ENCODE data around the gene CDKN2D.
"Not testable (repeated sequence)": the region's sequence is repeated elsewhere in the genome, so short reads cannot be mapped to it uniquely, and the experiment has no call there.

CDKN2D gene

DNA sequence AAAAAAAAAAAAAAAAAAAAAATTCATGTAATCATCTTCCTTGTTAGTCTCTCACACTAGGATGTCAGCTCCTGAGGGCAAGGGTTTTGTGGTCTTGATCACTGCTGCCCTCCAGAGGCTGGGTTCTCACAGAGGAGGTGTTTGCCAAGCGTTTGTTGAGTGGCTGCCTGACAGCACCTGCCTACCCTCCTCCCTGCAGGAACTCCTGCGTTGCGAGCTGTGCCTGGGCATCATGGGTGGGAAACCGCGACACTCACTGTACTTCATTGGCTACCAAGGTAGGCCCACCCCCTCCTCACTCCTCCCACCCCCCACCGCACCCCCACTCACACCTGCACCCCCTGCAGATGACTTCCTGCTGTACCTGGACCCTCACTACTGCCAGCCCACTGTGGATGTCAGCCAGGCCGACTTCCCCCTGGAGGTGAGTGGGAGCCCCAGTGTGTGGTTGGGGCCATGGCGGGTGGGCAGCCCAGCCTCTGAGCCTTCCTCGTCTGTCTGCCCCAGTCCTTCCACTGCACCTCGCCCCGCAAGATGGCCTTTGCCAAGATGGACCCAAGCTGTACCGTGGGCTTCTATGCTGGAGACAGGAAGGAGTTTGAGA lies 17.0 kb downstream of the CDKN2D start:
- DNase-seq (ENCODE audit: low spot score): no peak
- in situ Hi-C loops (cut with MboI; ENCODE audit: low sequenced_read_pairs, unreplicated experiment): no loop called here
- TF ChIP-seq, protein P1, sequence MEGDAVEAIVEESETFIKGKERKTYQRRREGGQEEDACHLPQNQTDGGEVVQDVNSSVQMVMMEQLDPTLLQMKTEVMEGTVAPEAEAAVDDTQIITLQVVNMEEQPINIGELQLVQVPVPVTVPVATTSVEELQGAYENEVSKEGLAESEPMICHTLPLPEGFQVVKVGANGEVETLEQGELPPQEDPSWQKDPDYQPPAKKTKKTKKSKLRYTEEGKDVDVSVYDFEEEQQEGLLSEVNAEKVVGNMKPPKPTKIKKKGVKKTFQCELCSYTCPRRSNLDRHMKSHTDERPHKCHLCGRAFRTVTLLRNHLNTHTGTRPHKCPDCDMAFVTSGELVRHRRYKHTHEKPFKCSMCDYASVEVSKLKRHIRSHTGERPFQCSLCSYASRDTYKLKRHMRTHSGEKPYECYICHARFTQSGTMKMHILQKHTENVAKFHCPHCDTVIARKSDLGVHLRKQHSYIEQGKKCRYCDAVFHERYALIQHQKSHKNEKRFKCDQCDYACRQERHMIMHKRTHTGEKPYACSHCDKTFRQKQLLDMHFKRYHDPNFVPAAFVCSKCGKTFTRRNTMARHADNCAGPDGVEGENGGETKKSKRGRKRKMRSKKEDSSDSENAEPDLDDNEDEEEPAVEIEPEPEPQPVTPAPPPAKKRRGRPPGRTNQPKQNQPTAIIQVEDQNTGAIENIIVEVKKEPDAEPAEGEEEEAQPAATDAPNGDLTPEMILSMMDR (IDR thresholded peaks at IDR 0.05; ENCODE audit: borderline replicate concordance, control extremely low read depth, extremely low read depth, insufficient read depth, missing control alignments): no peak

DNA sequence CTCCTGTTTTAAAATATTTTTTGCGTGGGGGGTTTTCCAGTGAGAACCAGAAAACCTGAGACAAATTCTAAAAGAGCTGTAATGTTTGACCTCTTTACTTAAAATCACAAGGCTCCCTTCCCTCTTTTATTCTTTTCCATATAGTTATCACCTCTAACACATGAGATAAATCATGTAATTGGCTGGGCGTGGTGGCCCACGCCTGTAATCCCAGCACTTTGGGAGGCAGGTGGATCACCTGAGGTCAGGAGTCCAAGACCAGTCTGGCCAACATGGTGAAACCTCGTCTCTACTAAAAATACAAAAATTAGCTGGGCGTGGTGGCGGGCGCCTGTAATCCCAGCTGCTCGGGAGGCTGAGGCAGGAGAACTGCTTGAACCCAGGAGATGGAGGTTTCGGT lies 17.8 kb downstream of the CDKN2D start:
- in situ Hi-C loops (cut with MboI; ENCODE audit: low sequenced_read_pairs, unreplicated experiment); DNase-seq (ENCODE audit: low spot score): not testable (repeated sequence)

DNA sequence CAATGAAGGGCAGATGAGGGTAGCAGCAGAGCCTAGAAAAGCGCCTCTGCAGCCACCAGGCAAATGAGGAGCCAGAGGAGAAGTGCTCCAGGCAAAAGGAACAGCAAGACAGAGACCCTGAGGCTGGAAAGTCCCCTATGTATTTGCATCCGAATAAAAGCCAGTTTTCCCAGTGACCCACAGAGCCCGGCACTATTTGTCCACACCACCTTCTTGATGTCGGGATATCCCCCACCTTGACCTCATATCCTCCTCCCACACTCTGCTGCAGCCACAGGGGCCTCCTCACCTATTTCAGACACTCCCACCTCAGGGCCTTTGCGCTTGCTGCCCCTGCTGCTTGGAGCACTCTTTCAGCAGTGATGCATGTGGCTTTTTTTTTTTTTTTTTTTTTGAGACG lies 18.4 kb downstream of the CDKN2D start:
- no peak for DNase-seq (ENCODE audit: low spot score)
- TF ChIP-seq, protein P1 (IDR thresholded peaks at IDR 0.05; ENCODE audit: borderline replicate concordance, control extremely low read depth, extremely low read depth, insufficient read depth, missing control alignments): no peak

DNA sequence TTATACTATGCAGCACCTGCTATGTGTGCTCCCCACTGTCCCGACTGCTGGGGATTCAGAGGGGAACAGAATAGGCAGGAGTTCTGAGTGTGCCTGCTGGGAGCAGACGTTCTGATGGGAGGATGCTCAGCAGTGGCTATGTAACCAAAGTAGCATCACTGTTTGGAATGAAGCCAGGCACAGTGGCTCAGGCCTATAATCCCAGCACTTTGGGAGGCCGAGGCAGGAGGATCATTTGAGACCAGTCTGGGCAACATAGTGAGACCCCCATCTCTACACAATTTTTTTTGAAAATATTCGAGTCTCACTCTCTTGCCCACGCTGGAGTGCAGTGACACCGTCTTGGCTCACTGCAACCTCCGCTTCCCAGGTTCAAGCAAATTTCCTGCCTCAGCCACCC lies 19.0 kb downstream of the CDKN2D start:
- TF ChIP-seq, protein P1 (IDR thresholded peaks at IDR 0.05; ENCODE audit: borderline replicate concordance, control extremely low read depth, extremely low read depth, insufficient read depth, missing control alignments): no peak
- DNase-seq (ENCODE audit: low spot score): no peak
- in situ Hi-C loops (cut with MboI; ENCODE audit: low sequenced_read_pairs, unreplicated experiment): no loop called here

More for the DNA sequence above, 18.4 kb downstream of the CDKN2D start:
- in situ Hi-C loops (cut with MboI; ENCODE audit: low sequenced_read_pairs, unreplicated experiment): no loop called here

DNA sequence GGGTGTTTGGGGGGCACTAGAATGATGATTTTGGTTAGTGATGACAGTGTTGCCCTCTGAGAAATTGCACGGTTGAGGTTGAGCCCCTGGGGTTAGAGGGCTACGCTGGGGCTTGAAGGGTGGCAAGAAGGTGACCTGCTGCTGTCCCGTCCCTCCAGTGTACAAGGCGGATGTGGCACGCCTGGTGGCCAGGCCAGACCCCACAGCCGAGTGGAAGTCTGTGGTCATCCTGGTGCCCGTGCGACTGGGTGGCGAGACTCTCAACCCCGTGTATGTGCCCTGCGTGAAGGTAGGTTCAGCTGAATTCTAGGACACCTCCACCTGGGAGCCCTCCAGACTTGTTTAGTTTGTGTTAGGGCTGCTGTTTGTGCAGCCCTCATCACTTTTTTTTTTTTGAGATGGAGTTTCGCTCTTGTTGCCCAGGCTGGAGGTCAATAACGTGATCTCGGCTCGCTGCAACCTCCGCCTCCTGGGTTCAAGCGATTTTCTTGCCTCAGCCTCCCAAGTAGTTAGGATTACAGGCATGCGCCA lies 20.0 kb downstream of the CDKN2D start:
- TF ChIP-seq, protein P1 (IDR thresholded peaks at IDR 0.05; ENCODE audit: borderline replicate concordance, control extremely low read depth, extremely low read depth, insufficient read depth, missing control alignments): no peak
- in situ Hi-C loops (cut with MboI; ENCODE audit: low sequenced_read_pairs, unreplicated experiment): no loop called here
- no peak for DNase-seq (ENCODE audit: low spot score)

DNA sequence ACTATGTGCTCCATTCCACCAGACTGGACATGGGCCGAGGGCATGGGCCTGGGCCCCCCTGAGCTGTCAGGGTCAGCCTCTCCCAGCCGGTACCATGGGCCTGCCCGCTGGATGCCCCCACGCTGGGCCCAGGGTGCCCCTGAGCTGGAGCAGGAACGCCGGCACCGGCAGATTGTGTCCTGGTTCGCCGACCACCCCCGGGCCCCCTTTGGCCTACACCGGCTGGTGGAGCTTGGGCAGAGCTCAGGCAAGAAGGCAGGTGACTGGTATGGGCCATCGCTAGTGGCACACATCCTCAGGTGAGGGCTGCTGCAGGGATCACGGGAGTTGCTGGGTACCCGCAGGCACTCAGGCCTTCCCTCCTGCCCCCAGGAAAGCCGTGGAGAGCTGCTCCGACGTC lies 22.0 kb downstream of the CDKN2D start:
- in situ Hi-C loops (cut with MboI; ENCODE audit: low sequenced_read_pairs, unreplicated experiment): no loop called here
- TF ChIP-seq, protein P1 (IDR thresholded peaks at IDR 0.05; ENCODE audit: borderline replicate concordance, control extremely low read depth, extremely low read depth, insufficient read depth, missing control alignments): no peak
- DNase-seq (ENCODE audit: low spot score): no peak

DNA sequence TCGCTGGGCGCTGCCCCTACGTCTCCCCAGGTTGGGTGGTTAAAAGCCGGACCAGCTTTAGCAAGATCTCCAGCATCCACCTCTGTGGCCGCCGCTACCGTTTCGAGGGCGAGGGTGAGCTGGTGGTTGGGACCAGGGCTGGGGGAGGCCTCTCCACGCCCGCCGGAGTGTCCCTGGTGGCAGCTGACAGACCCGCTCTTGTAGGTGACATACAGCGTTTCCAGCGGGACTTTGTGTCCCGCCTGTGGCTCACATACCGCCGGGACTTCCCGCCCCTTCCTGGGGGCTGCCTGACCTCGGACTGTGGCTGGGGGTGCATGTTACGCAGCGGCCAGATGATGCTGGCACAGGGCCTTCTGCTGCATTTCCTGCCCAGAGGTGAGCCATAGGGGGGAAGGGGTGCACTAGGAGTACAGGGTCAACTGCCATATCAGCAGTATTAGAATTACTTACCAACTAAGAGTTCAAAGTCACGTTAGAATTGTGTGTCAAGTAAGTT lies 24.0 kb downstream of the CDKN2D start:
- in situ Hi-C loops (cut with MboI; ENCODE audit: low sequenced_read_pairs, unreplicated experiment): no loop called here
- TF ChIP-seq, protein P1 (IDR thresholded peaks at IDR 0.05; ENCODE audit: borderline replicate concordance, control extremely low read depth, extremely low read depth, insufficient read depth, missing control alignments): no peak
- DNase-seq (ENCODE audit: low spot score): peak; percentile 32

Data from GM13976 (cell line).